ENCODE data around the gene NR3C2. TPM values are rescaled to one million over a fixed set of nuclear protein-coding genes. Genes with fewer than 3 reads are reported as not detected.

Gene NR3C2
- total RNA-seq: 10 to 100 TPM; 10.0 to 11.2 TPM
- long read RNA-seq, donor 1, partial matches to known transcripts: 1 of 17 reads
- long read RNA-seq, donor 1, other reads (novel, unspliced or antisense): 16 of 17 reads
- long read RNA-seq, donor 2, partial matches to known transcripts: 0 of 3 reads
- long read RNA-seq, donor 2, other reads (novel, unspliced or antisense): 3 of 3 reads

GRCh38 chr4:148441986-148442831, at the start of gene NR3C2:
TSS of gene NR3C2 (minus strand) at chr4:148442414.
- peak; percentile 99 for DNase-seq (ENCODE audit: low spot score)
- intact Hi-C loops (cut with DNase I): no loop called here

DNA sequence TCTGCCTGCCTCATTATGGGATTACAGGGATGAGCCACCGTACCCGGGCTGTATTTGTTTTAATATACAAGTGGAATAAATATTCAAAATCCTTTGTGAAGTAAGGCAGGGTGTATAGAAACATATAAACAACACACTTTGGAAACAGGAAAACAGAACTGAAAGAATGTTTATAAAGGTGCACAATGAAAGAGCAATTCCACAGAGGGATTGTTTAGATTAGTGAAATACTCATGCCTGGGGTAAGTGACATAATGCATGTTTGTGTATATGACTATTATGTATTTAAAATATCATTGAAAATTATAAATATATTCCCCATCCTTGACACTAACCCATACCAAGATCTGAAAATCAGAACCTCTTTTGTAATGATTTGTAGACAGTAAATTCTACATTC, 45.0 kb upstream of the NR3C2 start:
- intact Hi-C loops (cut with DNase I): no loop called here
- DNase-seq (ENCODE audit: low spot score): no peak

GRCh38 chr4:148481636-148482035, 39.4 kb upstream of the NR3C2 start:
- intact Hi-C loops (cut with DNase I): no loop called here
- no peak for DNase-seq (ENCODE audit: low spot score)

- intact Hi-C loops (cut with DNase I): no loop called here
- DNase-seq (ENCODE audit: low spot score): no peak
These were observed 35.1 kb upstream of the NR3C2 start for GRCh38 chr4:148477276-148477675.

GRCh38 chr4:148469938-148470337, 27.7 kb upstream of the NR3C2 start:
- no peak for DNase-seq (ENCODE audit: low spot score)
- intact Hi-C loops (cut with DNase I): no loop called here

DNA sequence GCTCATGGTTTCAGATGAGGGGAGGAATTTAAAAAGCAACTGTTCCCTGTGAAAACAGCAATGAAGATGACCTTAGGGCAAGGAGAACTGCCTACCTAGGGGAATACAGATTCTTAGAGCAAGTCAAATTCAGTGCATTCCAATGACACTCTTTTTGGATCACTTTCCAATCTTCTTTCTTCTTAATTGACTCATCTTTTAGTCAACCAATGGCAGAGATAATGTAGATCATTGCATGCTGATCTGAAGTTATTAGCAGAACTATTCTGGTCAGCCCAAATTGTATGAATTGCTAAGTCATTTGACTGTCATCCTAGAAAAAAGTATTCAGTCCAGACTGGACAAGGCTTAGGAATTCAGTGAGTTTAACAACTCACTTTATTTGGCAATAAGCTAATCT, 12.6 kb upstream of the NR3C2 start:
- DNase-seq (ENCODE audit: low spot score): no peak
- intact Hi-C loops (cut with DNase I): no loop called here

- no peak for DNase-seq (ENCODE audit: low spot score)
- intact Hi-C loops (cut with DNase I): no loop called here
These were observed 11.6 kb upstream of the NR3C2 start for GRCh38 chr4:148453833-148454232.

GRCh38 chr4:148452970-148453369, 10.8 kb upstream of the NR3C2 start:
- intact Hi-C loops (cut with DNase I): no loop called here

DNA sequence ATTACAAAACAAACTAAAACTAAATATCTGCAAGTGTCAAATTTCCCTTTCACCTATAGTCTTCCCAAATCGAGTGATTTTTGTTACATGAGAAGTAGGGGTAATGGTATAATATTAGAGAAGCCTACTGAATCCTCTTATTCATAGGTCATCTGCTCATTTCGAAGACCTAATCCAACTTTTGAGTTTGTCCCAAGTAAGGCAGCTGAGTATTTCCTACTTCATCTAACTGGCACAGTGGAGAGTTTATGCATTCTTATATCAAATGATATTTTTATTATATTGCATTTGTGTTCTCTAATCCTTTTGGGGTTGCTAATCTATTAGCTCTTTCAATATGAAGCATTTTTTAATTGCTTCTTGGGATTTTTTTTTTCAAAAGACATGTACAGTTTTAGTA, 7.7 kb upstream of the NR3C2 start:
- no peak for DNase-seq (ENCODE audit: low spot score)
- intact Hi-C loops (cut with DNase I): no loop called here

More at GRCh38 chr4:148452970-148453369, 10.8 kb upstream of the NR3C2 start:
- no peak for DNase-seq (ENCODE audit: low spot score)

DNA sequence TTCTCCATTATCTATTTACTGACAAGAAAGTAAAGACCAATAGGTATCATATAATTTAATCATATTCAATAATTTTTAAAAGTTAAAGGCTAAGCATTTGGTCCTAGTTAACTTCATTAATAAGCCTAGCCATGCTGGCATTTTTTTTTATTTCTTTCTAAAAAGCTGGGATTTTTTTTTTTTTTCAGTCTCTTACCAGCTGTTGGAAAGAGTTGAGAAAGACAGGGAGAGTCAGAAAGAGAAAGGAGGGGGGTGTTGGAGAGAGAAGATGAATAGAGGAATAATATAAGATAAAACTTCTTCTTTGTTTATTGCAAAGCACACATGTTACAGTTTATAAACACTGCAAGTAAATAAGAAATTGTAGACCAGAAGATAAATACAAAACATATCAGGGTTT, 5.9 kb upstream of the NR3C2 start:
- intact Hi-C loops (cut with DNase I): no loop called here
- DNase-seq (ENCODE audit: low spot score): no peak

- intact Hi-C loops (cut with DNase I): no loop called here
- no peak for DNase-seq (ENCODE audit: low spot score)
These were observed 5.5 kb upstream of the NR3C2 start for GRCh38 chr4:148447681-148448080.

DNA sequence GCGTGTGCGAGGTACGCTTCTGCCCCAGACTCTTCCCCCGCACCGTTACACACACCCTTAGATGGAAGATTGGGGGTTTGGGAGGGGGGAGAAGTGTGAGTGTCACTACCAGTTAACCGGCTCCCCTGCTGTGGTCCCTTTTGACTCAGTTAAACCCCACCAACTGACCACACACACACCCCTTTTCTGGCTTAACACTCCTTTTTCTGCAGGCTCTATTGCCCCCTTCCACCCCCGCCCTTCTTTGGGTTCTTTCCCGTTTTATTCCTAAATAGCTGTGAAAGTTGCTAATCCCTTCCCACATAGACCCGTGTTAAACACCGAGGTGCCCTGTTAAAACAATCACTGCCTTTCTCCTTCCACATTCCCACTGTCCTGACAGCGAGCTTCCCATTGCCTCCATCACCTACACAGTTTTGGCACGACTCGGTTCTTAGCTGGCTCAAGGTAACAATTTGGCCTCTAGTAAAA, 3.7 kb upstream of the NR3C2 start:
- intact Hi-C loops (cut with DNase I): no loop called here
- DNase-seq (ENCODE audit: low spot score): no peak

DNA sequence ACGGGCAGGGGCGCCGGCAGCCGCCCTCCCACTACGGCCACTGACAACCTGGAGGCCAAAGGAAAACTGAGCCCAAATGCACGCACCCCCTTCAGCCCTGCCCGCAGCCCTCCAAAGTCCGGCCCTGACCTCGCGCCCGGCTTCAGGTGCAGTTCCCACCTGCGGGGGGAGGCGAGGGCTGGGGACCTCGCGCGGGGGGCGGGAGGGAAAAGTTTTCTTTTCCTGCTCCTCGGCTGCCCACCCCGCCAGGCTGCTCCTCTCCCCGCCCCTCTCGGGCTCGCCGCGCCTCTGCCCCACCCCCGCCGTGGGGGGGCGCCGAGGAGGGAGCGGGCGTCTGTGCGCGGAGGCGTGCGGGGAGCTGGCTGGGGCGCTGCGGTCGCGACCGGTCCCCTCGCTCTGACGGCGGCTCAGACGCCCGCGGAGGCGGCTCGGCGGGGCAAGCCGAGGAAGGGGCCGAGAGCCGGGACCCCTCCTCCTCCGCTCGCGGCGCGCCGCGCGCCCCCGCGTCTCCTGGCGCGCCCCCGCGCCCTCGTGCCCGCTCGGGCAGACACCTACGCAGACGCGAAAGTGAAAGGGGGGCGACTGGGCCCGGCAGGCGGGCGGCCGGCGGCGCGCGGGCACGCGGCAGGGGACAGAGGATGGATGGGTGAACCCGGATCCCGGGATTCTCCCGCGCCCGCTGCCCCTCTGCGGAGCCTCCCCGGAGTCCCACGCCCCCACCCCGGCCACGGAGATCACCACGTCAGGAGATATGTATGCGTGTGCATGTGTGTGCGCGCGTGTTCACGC, 3.1 kb upstream of the NR3C2 start:
- peak; percentile 86 for DNase-seq (ENCODE audit: low spot score)
- intact Hi-C loops (cut with DNase I): no loop called here

DNA sequence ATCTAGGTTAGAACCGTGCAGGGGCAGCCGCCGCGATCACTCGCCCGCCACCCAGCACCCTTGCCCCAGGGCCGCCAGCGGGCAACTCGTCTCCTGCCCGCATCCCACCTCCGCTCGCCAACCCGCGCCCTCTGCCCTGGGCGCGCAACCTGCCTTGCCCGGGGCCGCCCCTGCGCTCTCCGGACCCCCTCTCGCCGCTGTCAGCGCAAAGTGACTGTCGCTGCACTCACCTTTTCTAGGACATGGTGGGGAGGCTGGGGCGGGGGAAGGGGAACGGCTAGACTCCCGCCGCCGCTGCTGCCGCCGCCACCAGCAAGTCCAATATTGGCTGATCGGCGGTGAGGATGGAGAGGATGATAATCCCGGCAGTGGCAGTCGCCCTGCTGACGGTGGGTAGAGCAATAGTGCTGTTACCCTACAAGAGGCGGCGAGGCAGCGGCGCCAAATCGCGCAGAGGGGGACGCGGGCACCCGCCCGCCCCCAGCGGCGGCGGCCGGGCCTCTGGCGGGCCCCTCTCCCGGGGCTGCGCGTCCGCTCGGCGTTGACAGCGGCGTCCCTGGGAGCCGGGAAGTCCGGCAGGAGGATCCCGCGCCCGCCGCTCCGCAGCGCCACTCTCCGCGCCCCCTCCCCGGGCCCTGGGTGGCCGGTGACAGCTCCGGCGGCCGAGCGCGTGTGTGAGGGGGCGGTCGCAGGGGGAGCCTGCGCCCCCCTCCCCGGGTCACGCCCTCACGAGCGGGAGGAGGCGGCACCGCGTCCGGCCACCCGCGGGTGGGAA, 2.3 kb upstream of the NR3C2 start:
- peak; percentile 81 for DNase-seq (ENCODE audit: low spot score)
- intact Hi-C loops (cut with DNase I): no loop called here

DNA sequence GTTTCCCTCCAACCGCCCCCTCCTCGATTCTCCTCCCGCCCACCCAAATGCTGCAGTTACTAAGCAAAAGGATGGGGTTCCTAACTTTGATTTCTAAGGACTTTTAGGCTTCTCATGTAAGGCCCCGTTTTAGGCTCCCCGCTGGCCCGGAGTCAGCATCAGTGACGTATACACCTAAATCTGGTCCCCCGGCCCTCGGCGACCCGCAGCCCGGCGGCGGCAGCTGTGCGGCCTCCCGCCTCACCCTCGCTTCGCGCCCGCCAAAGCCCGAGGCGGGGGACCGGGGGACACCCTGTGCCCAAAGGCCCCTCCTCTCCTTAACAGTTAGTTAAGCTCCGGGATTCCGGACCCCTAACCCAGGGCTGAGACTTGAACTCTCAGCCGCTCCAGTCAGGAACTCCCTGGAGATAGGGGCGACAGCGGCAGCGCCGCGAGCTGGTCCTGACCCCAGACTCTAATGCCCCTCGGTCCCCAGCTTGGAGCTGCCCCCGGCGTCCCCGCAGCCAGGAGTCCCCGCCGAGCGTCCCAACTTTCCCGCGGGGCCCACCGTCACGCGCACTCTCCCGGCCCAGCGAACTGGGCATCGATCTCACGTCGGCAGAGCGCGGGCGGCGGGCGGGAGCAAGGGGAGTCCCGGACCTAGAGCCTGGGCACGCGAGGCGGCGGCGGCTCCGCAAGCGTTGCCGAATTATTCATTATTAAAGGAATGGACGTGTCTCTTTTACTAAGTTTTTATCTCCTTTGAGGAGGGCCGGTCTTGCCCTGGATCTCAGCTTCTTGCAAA, 1.5 kb upstream of the NR3C2 start:
- peak; percentile 83 for DNase-seq (ENCODE audit: low spot score)
- intact Hi-C loops (cut with DNase I): no loop called here

GRCh38 chr4:148442832-148443511, 758 bp upstream of the NR3C2 start:
- no peak for DNase-seq (ENCODE audit: low spot score)
- intact Hi-C loops (cut with DNase I): no loop called here

- intact Hi-C loops (cut with DNase I): no loop called here
- no peak for DNase-seq (ENCODE audit: low spot score)
These were observed 609 bp downstream of the NR3C2 start for GRCh38 chr4:148441624-148441985.

DNA sequence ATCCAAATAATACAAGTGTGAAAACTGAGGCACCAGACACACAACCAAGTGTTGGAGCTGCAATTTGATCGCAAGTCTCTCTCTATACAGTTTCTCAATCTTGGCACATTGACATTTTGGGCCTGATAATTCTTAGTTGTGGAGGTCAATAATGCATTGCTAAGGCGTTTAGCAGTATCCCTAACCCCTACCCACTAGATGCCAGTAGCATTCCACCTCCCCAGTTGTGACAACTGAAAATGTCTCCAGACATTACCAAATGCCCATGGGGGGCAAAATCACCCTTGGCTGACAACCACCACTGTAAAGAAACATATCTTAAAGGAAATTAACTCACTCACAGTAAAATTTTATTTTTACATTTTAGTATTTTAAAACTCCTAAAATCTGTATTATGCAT, 4.2 kb downstream of the NR3C2 start:
- DNase-seq (ENCODE audit: low spot score): no peak
- intact Hi-C loops (cut with DNase I): no loop called here
